ENCODE data around the gene FRMD4B. TPM values are rescaled to one million over a fixed set of nuclear protein-coding genes. Genes with fewer than 3 reads are reported as not detected.

FRMD4B gene
- total RNA-seq, 1 donor from 2014 or later = 31.3 TPM

GRCh38 chr3:69378112-69378802 is 7.6 kb downstream of the FRMD4B start:
- DNase-seq (ENCODE audit: low read depth) = no peak
- Histone ChIP-seq H3K27me3 (ENCODE audit: control insufficient read depth, insufficient read depth, low read length) (no peaks in the 10 kb centered on the region), H3K36me3 (ENCODE audit: control insufficient read depth, insufficient read depth, low read length) (no peaks in the 10 kb centered on the region), H3K4me3 (ENCODE audit: low read depth, low read length) (no peak overlapping the region)
- TF ChIP-seq CTCF (IDR thresholded peaks at IDR 0.05; ENCODE audit: insufficient read depth, low read length, severe bottlenecking) = no peak
- peak; percentile 79 for FAIRE-seq

GRCh38 chr3:69377262-69377661 is 8.6 kb downstream of the FRMD4B start:
- Histone ChIP-seq H3K36me3 (ENCODE audit: control insufficient read depth, insufficient read depth, low read length) (no peaks in the 10 kb centered on the region), H3K4me3 (ENCODE audit: low read depth, low read length) (no peak overlapping the region), H3K27me3 (ENCODE audit: control insufficient read depth, insufficient read depth, low read length) (no peaks in the 10 kb centered on the region)
- FAIRE-seq = no peak
- TF ChIP-seq CTCF (IDR thresholded peaks at IDR 0.05; ENCODE audit: insufficient read depth, low read length, severe bottlenecking) = no peak
- DNase-seq (ENCODE audit: low read depth) = no peak

- FAIRE-seq (no peak), DNase-seq (ENCODE audit: low read depth) (no peak)
Measured at GRCh38 chr3:69376731-69377130, 9.2 kb downstream of the FRMD4B start.

GRCh38 chr3:69371816-69372215 is 14.1 kb downstream of the FRMD4B start:
- H3K27me3 ChIP-seq (ENCODE audit: control insufficient read depth, insufficient read depth, low read length) = no peaks in the 10 kb centered on the region
- DNase-seq (ENCODE audit: low read depth) (no peak), FAIRE-seq (no peak)
- H3K36me3 ChIP-seq (ENCODE audit: control insufficient read depth, insufficient read depth, low read length) = no peaks in the 10 kb centered on the region
- no peak overlapping the region for H3K4me3 ChIP-seq (ENCODE audit: low read depth, low read length)
- no peak for TF ChIP-seq CTCF (IDR thresholded peaks at IDR 0.05; ENCODE audit: insufficient read depth, low read length, severe bottlenecking)

More at GRCh38 chr3:69376731-69377130, 9.2 kb downstream of the FRMD4B start:
- Histone ChIP-seq H3K4me3 (ENCODE audit: low read depth, low read length) (no peak overlapping the region), H3K27me3 (ENCODE audit: control insufficient read depth, insufficient read depth, low read length) (no peaks in the 10 kb centered on the region), H3K36me3 (ENCODE audit: control insufficient read depth, insufficient read depth, low read length) (no peaks in the 10 kb centered on the region)
- no peak for TF ChIP-seq CTCF (IDR thresholded peaks at IDR 0.05; ENCODE audit: insufficient read depth, low read length, severe bottlenecking)

GRCh38 chr3:69370901-69371301 is 15.0 kb downstream of the FRMD4B start:
- DNase-seq (ENCODE audit: low read depth) (peak; percentile 87), FAIRE-seq (no peak)
- no peak for TF ChIP-seq CTCF (IDR thresholded peaks at IDR 0.05; ENCODE audit: insufficient read depth, low read length, severe bottlenecking)
- no peak overlapping the region for H3K4me3 ChIP-seq (ENCODE audit: low read depth, low read length)
- no peaks in the 10 kb centered on the region for H3K27me3 ChIP-seq (ENCODE audit: control insufficient read depth, insufficient read depth, low read length)
- no peaks in the 10 kb centered on the region for H3K36me3 ChIP-seq (ENCODE audit: control insufficient read depth, insufficient read depth, low read length)

Data from bronchial epithelial cell (primary cell).